ENCODE measurements around the gene TRIM3.

TRIM3 gene

GRCh38 chr11:6405052-6405667, 68.6 kb downstream of the TRIM3 start:
- no peaks in the 10 kb centered on the region for H3K9me3 Mint-ChIP-seq (ENCODE audit: low read depth)
- peaks cover 8% of the 10 kb centered on the region for H3K36me3 Mint-ChIP-seq
- H3K27ac Mint-ChIP-seq = no peak overlapping the region
- no peak overlapping the region for H3K4me3 Mint-ChIP-seq
- H3K4me1 Mint-ChIP-seq (ENCODE audit: low read depth) = peaks cover 86% of the 10 kb centered on the region
- no peaks in the 10 kb centered on the region for H3K27me3 Mint-ChIP-seq

DNA sequence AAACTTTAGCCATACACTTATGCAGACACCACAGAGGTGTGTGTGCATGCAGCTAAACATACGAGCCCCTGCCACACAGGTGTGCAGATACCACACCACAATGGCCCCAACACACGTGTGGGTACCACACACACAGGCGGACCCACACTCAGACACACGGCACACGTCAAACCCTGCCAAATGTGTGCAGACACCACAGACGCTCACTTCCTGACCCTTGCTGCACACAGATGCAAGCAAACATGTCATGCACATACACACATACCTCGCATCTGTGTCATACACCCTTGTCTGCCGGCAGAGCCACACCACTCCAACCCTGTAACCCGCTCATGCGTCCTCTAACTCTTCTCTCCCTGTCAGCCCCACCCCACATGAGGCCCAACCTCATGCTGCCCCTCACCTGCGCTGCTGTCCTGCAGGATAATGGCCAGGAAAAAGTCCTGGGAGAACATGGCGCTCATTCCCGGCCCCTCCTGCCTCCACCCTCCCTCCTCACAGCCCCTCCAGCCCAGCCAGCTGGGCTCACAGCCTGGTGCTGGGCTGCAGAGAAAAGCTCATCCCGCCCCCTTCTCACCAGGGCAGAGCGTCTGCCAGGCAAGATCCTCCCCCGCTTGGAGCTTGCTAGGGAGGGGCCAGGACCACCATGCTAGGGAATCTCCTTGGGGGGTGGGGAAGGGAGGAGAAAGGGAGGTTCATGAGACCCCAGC, 69.2 kb downstream of the TRIM3 start:
- no peaks in the 10 kb centered on the region for H3K9me3 Mint-ChIP-seq (ENCODE audit: low read depth)

DNA sequence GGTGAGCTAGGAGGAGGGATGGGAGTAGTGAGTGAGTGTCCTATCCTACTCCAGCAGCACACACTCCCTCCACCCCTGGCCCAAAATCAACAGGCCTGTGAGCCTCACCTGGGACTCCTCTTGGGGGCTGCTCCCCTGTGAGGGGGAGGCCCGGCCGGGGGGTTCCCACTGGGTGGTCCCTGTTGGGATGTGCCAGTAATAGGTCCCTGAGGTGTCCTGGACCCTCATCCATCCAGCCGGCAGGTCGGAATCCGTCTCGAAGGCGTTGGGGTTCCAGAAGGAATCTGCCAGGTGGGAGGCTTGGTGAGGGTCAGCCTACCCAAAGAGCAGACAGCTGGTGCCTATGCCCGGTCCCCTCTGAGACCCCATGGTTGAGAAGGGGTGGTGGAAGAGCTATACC, 70.2 kb downstream of the TRIM3 start:
- Mint-ChIP-seq H3K27ac (peak overlapping the region; percentile 61), H3K9me3 (ENCODE audit: low read depth) (no peaks in the 10 kb centered on the region), H3K27me3 (no peaks in the 10 kb centered on the region), H3K36me3 (peaks cover 20% of the 10 kb centered on the region), H3K4me1 (ENCODE audit: low read depth) (peaks cover 87% of the 10 kb centered on the region), H3K4me3 (peak overlapping the region; percentile 87)

More for the DNA sequence above, 69.2 kb downstream of the TRIM3 start:
- Mint-ChIP-seq H3K36me3 (peaks cover 13% of the 10 kb centered on the region), H3K27me3 (no peaks in the 10 kb centered on the region), H3K4me1 (ENCODE audit: low read depth) (peaks cover 85% of the 10 kb centered on the region), H3K27ac (peak overlapping the region; percentile 61), H3K4me3 (peak overlapping the region; percentile 72)

GRCh38 chr11:6402561-6402981, 71.2 kb downstream of the TRIM3 start:
- no peaks in the 10 kb centered on the region for H3K27me3 Mint-ChIP-seq
- H3K27ac Mint-ChIP-seq = peak overlapping the region; percentile 94
- no peaks in the 10 kb centered on the region for H3K9me3 Mint-ChIP-seq (ENCODE audit: low read depth)
- peaks cover 91% of the 10 kb centered on the region for H3K4me1 Mint-ChIP-seq (ENCODE audit: low read depth)
- peak overlapping the region; percentile 87 for H3K4me3 Mint-ChIP-seq
- H3K36me3 Mint-ChIP-seq = peaks cover 23% of the 10 kb centered on the region

DNA sequence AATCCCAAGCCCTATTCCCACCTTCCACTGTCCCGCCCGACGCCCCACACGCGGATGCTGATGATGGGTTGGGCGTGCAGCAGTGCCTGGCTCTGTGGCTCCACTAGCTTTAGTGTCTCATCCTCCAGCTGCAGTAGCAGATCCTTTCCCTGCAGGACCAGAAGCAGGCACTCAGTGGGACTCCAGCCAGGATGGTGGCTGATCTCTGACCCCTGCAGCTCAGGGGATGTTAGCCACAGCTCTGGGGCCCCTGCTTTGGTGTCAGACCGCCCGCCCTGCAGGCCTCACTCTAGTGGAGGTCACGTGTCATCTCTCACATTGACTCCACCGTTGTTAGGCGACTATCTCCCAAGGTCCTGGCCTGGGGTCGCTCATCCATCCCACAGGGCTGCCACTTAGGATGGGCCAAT, 71.7 kb downstream of the TRIM3 start:
- Mint-ChIP-seq H3K36me3 (peaks cover 23% of the 10 kb centered on the region), H3K9me3 (ENCODE audit: low read depth) (no peaks in the 10 kb centered on the region), H3K4me1 (ENCODE audit: low read depth) (peaks cover 86% of the 10 kb centered on the region), H3K27me3 (no peaks in the 10 kb centered on the region), H3K27ac (peak overlapping the region; percentile 94), H3K4me3 (peak overlapping the region; percentile 87)

DNA sequence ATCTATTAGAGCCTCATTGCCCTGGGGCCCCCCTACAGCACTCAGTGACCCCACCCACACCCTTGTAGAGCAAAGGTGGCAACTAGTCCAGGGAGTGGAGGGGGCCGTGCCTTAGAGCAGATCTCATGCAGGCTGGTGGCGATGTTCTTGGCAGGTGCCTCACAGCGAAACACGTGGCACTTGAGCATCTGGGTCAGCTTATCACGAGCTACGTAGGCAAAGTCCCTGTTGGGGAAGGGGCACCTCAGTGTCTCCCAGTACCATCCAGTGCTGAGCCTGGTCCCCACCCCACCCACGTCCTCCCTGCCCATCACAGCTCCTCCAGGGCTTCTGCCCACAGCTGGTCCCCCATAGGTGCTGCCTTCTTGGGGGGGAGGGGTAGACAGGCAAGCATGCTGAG, 72.3 kb downstream of the TRIM3 start:
- no peaks in the 10 kb centered on the region for H3K9me3 Mint-ChIP-seq (ENCODE audit: low read depth)
- H3K27me3 Mint-ChIP-seq = no peaks in the 10 kb centered on the region
- peaks cover 23% of the 10 kb centered on the region for H3K36me3 Mint-ChIP-seq
- H3K4me3 Mint-ChIP-seq = no peak overlapping the region
- H3K27ac Mint-ChIP-seq = peak overlapping the region; percentile 94
- peaks cover 81% of the 10 kb centered on the region for H3K4me1 Mint-ChIP-seq (ENCODE audit: low read depth)

- H3K4me3 Mint-ChIP-seq = peak overlapping the region; percentile 33
- H3K27ac Mint-ChIP-seq = peak overlapping the region; percentile 43
- H3K9me3 Mint-ChIP-seq (ENCODE audit: low read depth) = no peaks in the 10 kb centered on the region
- no peaks in the 10 kb centered on the region for H3K27me3 Mint-ChIP-seq
- H3K36me3 Mint-ChIP-seq = peaks cover 26% of the 10 kb centered on the region
- peaks cover 81% of the 10 kb centered on the region for H3K4me1 Mint-ChIP-seq (ENCODE audit: low read depth)
Observed at GRCh38 chr11:6400431-6401345, 73.1 kb downstream of the TRIM3 start.

Data from activated naive CD8-positive, alpha-beta T cell (primary cell).